HG03432 (cell line): ENCODE data around the gene ANKRD13B.

Source experiments
- ATAC-seq: cut with Tn5 transposase; IDR thresholded peaks from one replicate; pipeline ENCODE4 v1.9.1; 2021; ENCODE audit warnings: mild to moderate bottlenecking, moderate library complexity; ENCODE audit not compliant: unreplicated experiment

The ANKRD13B gene

GRCh38 chr17:29568331-29569244 is 24.3 kb upstream of the ANKRD13B start, which contains the start of gene TP53I13:
Gene TP53I13, plus strand, starts transcription at chr17:29568701. Its CDS starts 58 bp downstream, at chr17:29568759.
- ATAC-seq: peak; percentile 51

GRCh38 chr17:29569245-29569950 is 23.5 kb upstream of the ANKRD13B start:
- no peak for ATAC-seq

DNA sequence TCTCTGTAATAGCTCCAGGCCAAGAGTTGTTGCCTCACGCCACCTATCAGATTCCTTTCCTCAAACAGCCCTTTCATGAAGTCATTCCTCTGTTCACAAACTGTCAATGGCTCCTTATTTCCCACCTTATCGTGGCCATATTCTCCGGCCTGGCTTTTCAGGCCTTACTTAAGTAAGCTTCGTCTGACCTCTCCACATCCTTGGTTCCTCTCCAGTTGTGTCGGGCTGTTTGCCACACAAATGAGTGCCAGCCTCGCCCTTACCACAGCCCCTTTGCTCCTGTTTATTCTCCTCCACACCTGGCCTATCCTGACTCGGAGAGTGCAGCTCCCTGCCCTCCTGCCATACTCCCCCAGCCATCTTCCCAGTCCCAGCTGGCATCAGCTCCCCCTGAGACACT is 22.4 kb upstream of the ANKRD13B start:
- no peak for ATAC-seq

GRCh38 chr17:29571486-29571882 is 21.4 kb upstream of the ANKRD13B start:
- no peak for ATAC-seq

GRCh38 chr17:29571883-29572681 is 20.9 kb upstream of the ANKRD13B start:
- ATAC-seq: no peak

- no peak for ATAC-seq
Measured at GRCh38 chr17:29572691-29573557, 20.0 kb upstream of the ANKRD13B start.

DNA sequence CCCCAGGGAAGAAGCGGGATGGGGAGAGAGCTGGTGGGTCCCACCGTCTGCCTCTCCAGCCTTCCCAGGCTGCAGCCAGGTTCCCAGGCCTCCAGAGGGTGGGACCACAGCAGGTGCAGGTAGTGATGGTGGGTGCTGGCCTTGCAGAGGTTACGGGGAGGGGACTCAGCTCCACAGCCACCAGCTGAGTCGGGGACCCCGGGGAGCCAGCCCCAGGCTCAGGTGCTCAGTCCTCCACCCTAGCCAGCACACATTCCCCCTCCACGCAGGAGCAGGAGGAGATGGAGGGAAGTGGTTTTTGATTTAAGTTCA is 19.4 kb upstream of the ANKRD13B start:
- ATAC-seq: no peak

- ATAC-seq: no peak
Measured at GRCh38 chr17:29573871-29574731, 18.8 kb upstream of the ANKRD13B start.

DNA sequence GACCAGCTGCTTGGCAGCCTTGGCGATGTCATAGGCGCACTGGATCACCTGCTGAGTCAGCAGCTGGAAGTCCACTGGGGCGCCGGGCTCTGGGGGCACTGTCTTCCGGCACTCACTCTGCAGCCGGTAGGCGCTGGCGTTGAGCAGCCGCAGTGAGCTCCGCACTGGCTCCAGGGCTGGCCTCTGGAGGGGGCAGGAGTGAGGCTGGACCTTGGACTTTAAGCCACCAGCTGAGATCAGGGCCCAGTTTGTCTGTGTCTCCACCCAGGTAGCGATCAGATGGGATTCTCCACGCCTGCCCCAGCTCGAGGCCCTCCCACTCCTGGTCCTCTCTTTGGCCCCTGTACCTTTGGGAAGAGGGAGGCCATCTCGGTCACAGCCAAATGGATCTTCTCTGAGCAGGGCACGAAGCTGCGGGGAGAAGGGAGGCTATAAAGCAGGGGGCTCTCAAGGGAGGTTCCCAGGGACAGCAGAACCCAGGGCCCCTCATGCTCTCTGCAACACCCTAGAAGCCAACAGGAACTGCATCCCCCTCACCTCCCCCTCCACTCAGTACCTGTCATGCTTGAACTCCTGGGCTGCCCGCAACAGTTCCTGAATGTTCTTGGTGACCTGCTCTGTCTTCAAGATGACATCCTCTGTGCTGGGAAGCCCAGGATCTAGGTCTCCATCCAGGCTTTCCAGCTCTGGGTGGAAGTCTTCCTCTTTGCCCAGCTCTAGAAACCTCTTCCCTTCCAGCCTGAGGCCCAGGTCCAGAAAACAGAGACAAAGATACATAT is 18.0 kb upstream of the ANKRD13B start:
- no peak for ATAC-seq

DNA sequence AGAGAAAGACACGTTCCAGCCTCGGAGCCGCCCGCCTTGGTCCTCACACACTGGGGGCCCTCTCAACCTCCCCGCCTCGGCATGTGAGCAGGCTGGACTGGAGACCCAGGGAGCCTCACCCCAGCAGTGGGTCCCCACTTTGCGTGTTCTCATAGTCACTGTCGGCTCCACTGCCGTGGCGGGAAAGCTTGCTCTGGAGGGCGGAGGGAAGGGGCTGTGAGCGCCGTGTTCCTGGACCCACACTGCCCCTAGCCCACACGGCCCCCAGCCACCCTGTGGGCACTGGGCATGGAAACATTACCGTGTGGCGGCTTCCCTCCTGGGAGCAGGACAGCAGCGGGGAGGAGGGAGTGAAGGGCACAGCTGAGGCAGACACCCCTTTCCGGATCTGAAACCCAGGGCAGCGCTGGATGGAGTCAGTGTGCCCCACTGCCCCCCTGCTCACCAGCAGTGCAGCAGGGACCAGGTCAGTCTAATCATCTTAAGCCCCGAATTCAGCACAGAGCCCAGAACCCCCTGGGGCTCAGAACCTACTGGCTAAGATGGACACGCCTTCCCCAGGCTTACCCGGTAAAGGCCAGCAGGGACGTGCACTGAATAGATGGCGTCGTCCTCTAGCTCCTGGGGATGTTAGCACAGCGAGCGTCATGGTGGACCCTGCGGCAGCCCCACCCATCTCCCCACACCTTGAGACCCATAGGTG is 17.3 kb upstream of the ANKRD13B start:
- ATAC-seq: no peak

DNA sequence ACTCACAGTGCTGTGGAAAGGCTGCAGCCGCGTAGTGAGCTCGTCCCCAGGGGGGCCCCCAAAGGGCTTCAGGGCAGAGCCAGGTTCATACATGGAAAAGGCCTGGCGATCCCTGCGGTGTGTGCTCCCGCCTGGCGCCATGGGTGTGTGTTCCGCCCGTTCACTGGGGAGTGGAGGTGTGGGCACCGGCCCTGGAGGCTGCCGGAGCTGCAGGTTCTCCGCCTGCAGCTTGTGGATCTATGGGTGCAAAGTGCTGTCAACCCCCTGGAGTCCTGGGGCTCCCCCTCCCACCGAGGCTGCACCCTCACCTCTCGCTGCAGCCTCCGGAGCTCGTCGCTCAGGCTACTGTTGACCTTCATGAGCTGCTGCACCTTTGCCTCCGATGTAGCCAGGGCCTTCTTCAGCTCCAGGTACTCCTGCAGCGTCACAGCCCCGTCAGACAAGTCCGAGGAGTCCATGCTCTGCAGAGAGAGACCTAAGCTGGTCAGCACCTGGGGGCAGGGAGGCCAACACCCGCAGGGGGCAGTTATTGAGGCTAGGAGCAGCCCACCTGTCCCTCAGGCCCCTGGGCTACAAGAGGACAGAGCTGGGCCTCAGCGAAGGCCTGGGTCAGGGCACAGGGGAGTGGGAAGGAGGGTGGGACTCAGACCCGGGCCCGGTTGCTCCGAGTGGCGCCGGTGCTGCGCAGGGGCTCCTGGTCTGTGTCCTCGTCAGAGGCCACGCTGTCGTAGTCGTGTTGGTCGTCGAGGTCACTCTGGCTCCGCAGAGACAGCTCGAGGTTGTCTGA is 16.5 kb upstream of the ANKRD13B start:
- no peak for ATAC-seq

DNA sequence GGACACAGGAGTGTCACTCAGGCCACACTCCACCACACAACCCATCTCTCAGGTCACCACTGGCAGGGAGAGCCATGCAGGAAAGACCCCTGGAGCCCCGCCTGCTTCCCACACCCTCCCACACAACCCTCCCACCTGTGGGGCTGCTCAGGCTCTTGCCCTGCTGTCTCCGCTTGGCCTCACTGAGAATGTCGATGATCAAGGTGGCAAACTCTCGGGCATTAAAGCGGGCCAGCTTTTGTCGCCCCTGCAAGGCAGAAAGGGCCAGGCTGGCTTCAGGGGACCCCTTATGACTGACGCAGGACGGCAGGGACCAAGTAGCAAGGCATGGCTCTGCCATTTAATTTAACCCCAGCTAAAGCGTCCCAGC is 15.9 kb upstream of the ANKRD13B start:
- ATAC-seq: no peak

DNA sequence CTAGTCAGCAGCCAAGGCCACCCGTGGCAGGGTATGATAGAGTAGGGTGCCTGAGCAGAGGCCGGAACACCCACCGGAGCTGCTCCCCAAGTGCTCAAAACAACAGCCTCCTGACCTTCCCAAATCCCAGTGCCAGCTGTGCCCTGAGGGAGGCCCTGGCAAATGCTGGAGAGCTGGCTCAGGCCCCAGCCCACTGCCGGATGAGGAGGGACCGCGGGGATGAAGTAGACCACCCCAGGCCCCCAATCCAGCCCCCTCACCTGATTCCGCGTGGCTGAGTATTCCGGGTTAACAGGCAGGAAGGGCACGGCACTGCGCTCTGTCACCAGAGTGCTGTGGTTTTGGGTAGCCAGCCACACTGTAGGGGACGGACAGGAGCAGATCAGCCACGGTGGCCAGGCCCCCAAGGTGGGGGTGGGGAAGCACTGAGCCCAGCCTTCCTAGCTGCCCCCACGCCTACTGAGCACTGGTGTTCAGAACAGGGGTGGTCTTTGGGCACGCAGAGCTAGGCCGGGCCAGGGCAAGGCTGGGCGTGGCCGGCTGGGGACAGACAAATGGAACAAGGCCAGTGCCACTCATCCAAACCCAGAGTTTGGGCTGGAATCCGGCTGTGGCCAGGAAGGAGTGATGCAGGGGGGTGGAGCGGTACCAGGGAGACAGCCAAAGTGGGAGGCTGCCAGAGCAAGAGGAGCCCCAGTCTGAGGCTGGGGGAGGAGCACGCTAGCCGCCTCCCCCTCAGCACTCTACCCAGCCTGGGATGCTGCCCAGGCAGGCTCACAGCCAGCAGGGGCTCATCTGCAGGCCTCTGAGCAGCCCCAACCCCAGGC is 15.3 kb upstream of the ANKRD13B start:
- ATAC-seq: no peak

- ATAC-seq: no peak
Measured at GRCh38 chr17:29578626-29579485, 14.1 kb upstream of the ANKRD13B start.
